ENCODE results near the gene KRTAP24-1.

Gene KRTAP24-1

GRCh38 chr21:30234050-30234449 is 48.7 kb downstream of the KRTAP24-1 start:
- no peak for DNase-seq (ENCODE audit: low read depth)

- no peak for DNase-seq (ENCODE audit: low read depth)
These were observed 49.3 kb downstream of the KRTAP24-1 start for GRCh38 chr21:30233228-30234020.

- no peak for DNase-seq (ENCODE audit: low read depth)
These were observed 50.7 kb downstream of the KRTAP24-1 start for GRCh38 chr21:30232011-30232410.

Data from T-helper 22 cell (primary cell).